Thoracic aorta (tissue), 2 donors: ENCODE measurements around the gene TUBA1C. TPM values are rescaled to one million over a fixed set of nuclear protein-coding genes. Genes with fewer than 3 reads are reported as not detected.

Source experiments
- ATAC-seq: fragments of 150-250 bp; one replicate; pipeline ENCODE4 v1.8.0; 2017; ENCODE audit warnings: low read depth; ENCODE audit not compliant: insufficient number of reproducible peaks, low FRiP score
- DNase-seq: peaks from one replicate; pipeline ENCODE4 v3.0.0-alpha.2; 2020; ENCODE audit warnings: low spot score
- H3K27ac ChIP-seq, 2 donors: fragments of 200-600 bp; sonication (generic); 1 replicate in 1 of 2; 2 replicates in 1 of 2; pipeline ENCODE4 v1.5.1; 2016; ENCODE audit warnings: mild to moderate bottlenecking in 2 of 2, moderate library complexity in 2 of 2
- H3K27me3 ChIP-seq: fragments of 200-600 bp; sonication (generic); replicated peaks from 2 replicates; pipeline ENCODE4 v1.6.0; 2016; ENCODE audit warnings: mild to moderate bottlenecking; ENCODE audit not compliant: insufficient read depth
- H3K36me3 ChIP-seq: fragments of 200-600 bp; sonication (generic); one replicate; pipeline ENCODE4 v1.5.1; 2016
- H3K4me1 ChIP-seq, 2 donors: fragments of 200-600 bp; sonication (generic); 1 replicate in 1 of 2; 2 replicates in 1 of 2; pipeline versions ENCODE4 v1.5.1 to v1.6.0; 2016; ENCODE audit warnings: low read depth in 2 of 2, mild to moderate bottlenecking in 1 of 2; ENCODE audit not compliant: control insufficient read depth in 1 of 2
- H3K4me3 ChIP-seq: fragments of 200-600 bp; sonication (generic); 2 replicates; pipeline ENCODE4 v1.5.1; 2016; ENCODE audit warnings: mild to moderate bottlenecking
- H3K9me3 ChIP-seq: fragments of 200-600 bp; sonication (generic); 2 replicates; pipeline ENCODE4 v1.5.1; 2016
- CTCF ChIP-seq: fragments of 200-600 bp; sonication (generic); IDR thresholded peaks from one replicate; pipeline ENCODE4 v1.5.1; 2019; ENCODE audit warnings: antibody characterized with exemption
- total RNA-seq, 2 donors: library from RNA; depleted of rRNA; stranded (reverse); fragments of >200 nt; gene quantifications; one replicate each; pipeline versions ENCODE4 v1.1.0 to v1.2.3, GENCODE V29; 2016

The TUBA1C gene
- total RNA-seq, 2 donors from 2014 or later = 239 to 277 TPM

- Histone ChIP-seq H3K4me1 (peaks cover 8 to 15% of the 10 kb centered on the region in 2 donors), H3K27ac (no peak overlapping the region), H3K4me3 (no peak overlapping the region), H3K36me3 (no peaks in the 10 kb centered on the region), H3K27me3 (no peaks in the 10 kb centered on the region), H3K9me3 (no peaks in the 10 kb centered on the region)
- peak; percentile 83 for TF ChIP-seq CTCF
- DNase-seq = no peak
- ATAC-seq = no peak
Observed at GRCh38 chr12:49288412-49288853, 23.6 kb downstream of the TUBA1C start.

GRCh38 chr12:49288922-49289555, 24.2 kb downstream of the TUBA1C start:
- no peaks in the 10 kb centered on the region for H3K27me3 ChIP-seq
- no peak for TF ChIP-seq CTCF

GRCh38 chr12:49292729-49293055, 27.8 kb downstream of the TUBA1C start:
- H3K4me1 ChIP-seq = peaks cover 17 to 42% of the 10 kb centered on the region in 2 donors
- H3K27me3 ChIP-seq = peaks cover 9% of the 10 kb centered on the region
- H3K4me3 ChIP-seq = peak overlapping the region; percentile 64
- DNase-seq (no peak), ATAC-seq (no peak)
- TF ChIP-seq CTCF = no peak
- no peaks in the 10 kb centered on the region for H3K36me3 ChIP-seq
- H3K9me3 ChIP-seq = no peaks in the 10 kb centered on the region
- H3K27ac ChIP-seq = peak overlapping the region; percentile 21 to 36

More at GRCh38 chr12:49288922-49289555, 24.2 kb downstream of the TUBA1C start:
- DNase-seq = no peak
- no peak overlapping the region for H3K4me3 ChIP-seq
- no peak for ATAC-seq
- no peaks in the 10 kb centered on the region for H3K36me3 ChIP-seq
- H3K4me1 ChIP-seq = peaks cover 10 to 19% of the 10 kb centered on the region in 2 donors
- H3K27ac ChIP-seq = no peak overlapping the region
- no peaks in the 10 kb centered on the region for H3K9me3 ChIP-seq

- no peak for TF ChIP-seq CTCF
- H3K9me3 ChIP-seq = no peaks in the 10 kb centered on the region
- peak overlapping the region; percentile 64 for H3K4me3 ChIP-seq
- no peaks in the 10 kb centered on the region for H3K36me3 ChIP-seq
- peaks cover 17 to 42% of the 10 kb centered on the region in 2 donors for H3K4me1 ChIP-seq
- H3K27ac ChIP-seq = peak overlapping the region; percentile 21 to 36
- no peak for ATAC-seq
- peaks cover 12% of the 10 kb centered on the region for H3K27me3 ChIP-seq
- DNase-seq = no peak
Observed at GRCh38 chr12:49293056-49293956, 28.4 kb downstream of the TUBA1C start.

GRCh38 chr12:49294086-49294803, 29.4 kb downstream of the TUBA1C start:
- DNase-seq (no peak), ATAC-seq (no peak)
- Histone ChIP-seq H3K27me3 (peaks cover 12% of the 10 kb centered on the region), H3K4me1 (peaks cover 17 to 42% of the 10 kb centered on the region in 2 donors), H3K36me3 (no peaks in the 10 kb centered on the region), H3K27ac (no peak overlapping the region), H3K4me3 (no peak overlapping the region), H3K9me3 (no peaks in the 10 kb centered on the region)
- TF ChIP-seq CTCF = no peak
